Measurements from ENCODE around the gene ZNF723.

DNA sequence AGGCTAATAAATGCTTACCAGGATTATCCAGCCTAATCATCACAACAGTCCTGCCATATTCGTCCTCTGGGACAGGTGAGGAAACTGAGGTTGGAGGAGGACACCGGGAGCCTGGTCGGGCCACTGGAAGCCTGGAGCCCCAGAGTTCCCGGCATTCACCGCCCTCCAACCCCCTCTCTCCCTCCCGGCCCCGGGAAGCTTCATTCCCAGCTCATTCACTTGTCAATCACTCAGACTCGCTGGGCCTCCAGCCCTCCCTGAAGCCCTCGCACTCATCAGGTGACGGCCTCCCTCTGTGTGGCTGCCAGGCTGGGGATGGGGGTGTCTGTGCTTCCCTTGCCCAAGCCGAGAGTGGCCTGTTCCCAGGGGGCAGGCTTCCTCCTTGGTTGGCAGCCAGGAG lies 25.7 kb upstream of the ZNF723 start:
- TF ChIP-seq CTCF (IDR thresholded peaks at IDR 0.05 in 4 of 5, conservative IDR thresholded peaks at IDR 0.05 in 1 of 5), result no peak
- no peak for TF ChIP-seq POLR2A (IDR thresholded peaks at IDR 0.05)

All from gastrocnemius medialis (tissue), 4 donors.